ENCODE measurements around the gene DMWD.

Gene DMWD

GRCh38 chr19:45785781-45786532 lies 6.7 kb downstream of the DMWD start:
- DNase-seq (ENCODE audit: low read depth), result no peak

GRCh38 chr19:45785097-45785496 lies 7.5 kb downstream of the DMWD start:
- DNase-seq (ENCODE audit: low read depth), result no peak

GRCh38 chr19:45784096-45784495 lies 8.5 kb downstream of the DMWD start:
- DNase-seq (ENCODE audit: low read depth), result no peak

- peak; percentile 89 for DNase-seq (ENCODE audit: low read depth)
Measured at GRCh38 chr19:45782820-45783785, 9.5 kb downstream of the DMWD start.

GRCh38 chr19:45782162-45782691 lies 10.4 kb downstream of the DMWD start, which contains the start of gene DMPK:
TSS of gene DMPK (minus strand) at chr19:45782490. CDS start at chr19:45782352, 138 bp downstream.
- peak; percentile 47 for DNase-seq (ENCODE audit: low read depth)

GRCh38 chr19:45781214-45782161 lies 11.2 kb downstream of the DMWD start:
- peak; percentile 58 for DNase-seq (ENCODE audit: low read depth)

- DNase-seq (ENCODE audit: low read depth), result no peak
Measured at GRCh38 chr19:45780448-45781213, 12.0 kb downstream of the DMWD start.

GRCh38 chr19:45780146-45780447 lies 12.5 kb downstream of the DMWD start:
- no peak for DNase-seq (ENCODE audit: low read depth)

GRCh38 chr19:45779231-45780145 lies 13.2 kb downstream of the DMWD start:
- peak; percentile 54 for DNase-seq (ENCODE audit: low read depth)

- no peak for DNase-seq (ENCODE audit: low read depth)
Measured at GRCh38 chr19:45778010-45778661, 14.5 kb downstream of the DMWD start.

- DNase-seq (ENCODE audit: low read depth), result no peak
Measured at GRCh38 chr19:45777395-45777961, 15.2 kb downstream of the DMWD start.

- DNase-seq (ENCODE audit: low read depth), result no peak
Measured at GRCh38 chr19:45774765-45775164, 17.9 kb downstream of the DMWD start.

- no peak for DNase-seq (ENCODE audit: low read depth)
Measured at GRCh38 chr19:45773384-45773783, 19.3 kb downstream of the DMWD start.

GRCh38 chr19:45772912-45773311 lies 19.7 kb downstream of the DMWD start:
- DNase-seq (ENCODE audit: low read depth), result no peak

GRCh38 chr19:45772130-45772840 lies 20.4 kb downstream of the DMWD start:
- DNase-seq (ENCODE audit: low read depth), result no peak

GRCh38 chr19:45771311-45771933 lies 21.2 kb downstream of the DMWD start:
- DNase-seq (ENCODE audit: low read depth), result no peak

GRCh38 chr19:45770192-45771101 lies 22.2 kb downstream of the DMWD start:
- peak; percentile 96 for DNase-seq (ENCODE audit: low read depth)

Data from ELR (cell line).